ENCODE measurements around the gene CLPTM1. TPM values are rescaled to one million over a fixed set of nuclear protein-coding genes. Genes with fewer than 3 reads are reported as not detected.

CLPTM1 gene
- polyA plus RNA-seq, 1 of the 3 experiments (the other 2 are of a cell fraction), result 86.5 TPM

- no peak overlapping the region for H3K4me2 ChIP-seq
- TF ChIP-seq FOXJ3 (CRISPR knock-in tag; IDR thresholded peaks at IDR 0.05), result no peak
- TF ChIP-seq FOXM1 (IDR thresholded peaks at IDR 0.05; ENCODE audit: low read depth), result no peak
- no peak for TF ChIP-seq MEF2A (IDR thresholded peaks at IDR 0.05; ENCODE audit: borderline replicate concordance, low read depth)
- TF ChIP-seq TEAD4 (IDR thresholded peaks at IDR 0.05; ENCODE audit: borderline replicate concordance, insufficient read depth), result no peak
- no peak for TF ChIP-seq FOSL2 (IDR thresholded peaks at IDR 0.05; ENCODE audit: borderline replicate concordance, low read depth)
- TF ChIP-seq RFX5 (IDR thresholded peaks at IDR 0.05; ENCODE audit: low read length), result no peak
- TF ChIP-seq CHD2 (IDR thresholded peaks at IDR 0.05; ENCODE audit: low read length, partially characterized antibody), result no peak
- no peak for TF ChIP-seq SIN3A (IDR thresholded peaks at IDR 0.05; ENCODE audit: borderline replicate concordance, low read depth, low read length)
- TF ChIP-seq TAF1 (IDR thresholded peaks at IDR 0.05; ENCODE audit: borderline replicate concordance, low read depth, low read length), result no peak
- TF ChIP-seq REST (IDR thresholded peaks at IDR 0.05; ENCODE audit: low read depth, low read length), result no peak
- TF ChIP-seq POLR2AphosphoS5 (IDR thresholded peaks at IDR 0.05; ENCODE audit: low read depth, low read length), result no peak
- TF ChIP-seq EZH2phosphoT487 (IDR thresholded peaks at IDR 0.05; ENCODE audit: borderline replicate concordance, low read depth), result no peak
- no peak for TF ChIP-seq JUND (IDR thresholded peaks at IDR 0.05)
- no peak for TF ChIP-seq GATA2 (CRISPR knock-in tag; IDR thresholded peaks at IDR 0.05)
- no peaks in the 10 kb centered on the region for H3K27me3 ChIP-seq (ENCODE audit: insufficient read depth)
- H3K9me2 ChIP-seq, result no peaks in the 10 kb centered on the region
- H2AFZ ChIP-seq (ENCODE audit: low read depth), result no peak overlapping the region
- H4K20me1 ChIP-seq (ENCODE audit: insufficient read depth), result no peaks in the 10 kb centered on the region
- ChIA-PET CTCF (interaction anchor here (2.6 kb wide), 1 partner anchor 13 kb away, joined by 13 read pairs; no protein-coding TSS in a partner anchor), POLR2A (no interaction called here)
- H3K9me3 ChIP-seq, result no peaks in the 10 kb centered on the region
- peaks cover 0 to 5% of the 10 kb centered on the region in 2 experiments; a peak in 1 of 4 replicates for H3K4me1 ChIP-seq (ENCODE audit: control insufficient read depth in 1 of 2, insufficient read depth in 2 of 2, low read depth in 1 of 2, low read length in 1 of 2)
- 95% methylated on average over 4 of the region's 4 CpGs for WGBS (ENCODE audit: low lambda C conversion rate)
- DNase-seq, result no peak
- no peak overlapping the region for H3K4me3 ChIP-seq (ENCODE audit: low read depth in 2 of 2, low read length in 1 of 2)
- peaks cover 8% of the 10 kb centered on the region; the same call in 1 of the 2 replicates for H3K79me2 ChIP-seq (ENCODE audit: insufficient read depth)
- no peak overlapping the region for H3K9ac ChIP-seq
- H3K27ac ChIP-seq (ENCODE audit: low read depth in 2 of 2, low read length in 1 of 2), result no peak overlapping the region
- peaks cover 3% of the 10 kb centered on the region for H3F3A ChIP-seq (replicated peaks; ENCODE audit: insufficient read depth)
- peaks cover 0 to 6% of the 10 kb centered on the region in 2 experiments for H3K36me3 ChIP-seq (replicated peaks in 1 of 2; ENCODE audit: control insufficient read depth in 1 of 2, insufficient read depth in 2 of 2, low read length in 1 of 2)
These were observed 48.3 kb downstream of the CLPTM1 start for GRCh38 chr19:45003485-45003884.

- no peak overlapping the region for H3K9ac ChIP-seq
- no peak overlapping the region for H3K27ac ChIP-seq (ENCODE audit: low read depth in 2 of 2, low read length in 1 of 2)
- H3K27me3 ChIP-seq (ENCODE audit: insufficient read depth), result no peaks in the 10 kb centered on the region
- no peaks in the 10 kb centered on the region for H3K9me3 ChIP-seq
- no peaks in the 10 kb centered on the region for H4K20me1 ChIP-seq (ENCODE audit: insufficient read depth)
- POLR2A ChIA-PET, result no interaction called here
- peaks cover 0 to 6% of the 10 kb centered on the region in 2 experiments for H3K36me3 ChIP-seq (replicated peaks in 1 of 2; ENCODE audit: control insufficient read depth in 1 of 2, insufficient read depth in 2 of 2, low read length in 1 of 2)
- no peaks in the 10 kb centered on the region for H3K9me2 ChIP-seq
- no peak overlapping the region for H2AFZ ChIP-seq (ENCODE audit: low read depth)
- 97% methylated on average over 9 of the region's 9 CpGs for WGBS (ENCODE audit: low lambda C conversion rate)
- no peak overlapping the region for H3K4me3 ChIP-seq (ENCODE audit: low read depth in 2 of 2, low read length in 1 of 2)
- peaks cover 8% of the 10 kb centered on the region; the same call in 1 of the 2 replicates for H3K79me2 ChIP-seq (ENCODE audit: insufficient read depth)
- CTCF ChIA-PET, result no interaction called here
- no peaks in the 10 kb centered on the region for H3F3A ChIP-seq (replicated peaks; ENCODE audit: insufficient read depth)
- H3K4me1 ChIP-seq (ENCODE audit: control insufficient read depth in 1 of 2, insufficient read depth in 2 of 2, low read depth in 1 of 2, low read length in 1 of 2), result peaks cover 0 to 3% of the 10 kb centered on the region in 2 experiments; a peak in 1 of 4 replicates
- DNase-seq, result no peak
- H3K4me2 ChIP-seq, result no peak overlapping the region
- TF ChIP-seq, protein P1, sequence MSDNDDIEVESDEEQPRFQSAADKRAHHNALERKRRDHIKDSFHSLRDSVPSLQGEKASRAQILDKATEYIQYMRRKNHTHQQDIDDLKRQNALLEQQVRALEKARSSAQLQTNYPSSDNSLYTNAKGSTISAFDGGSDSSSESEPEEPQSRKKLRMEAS (IDR thresholded peaks at IDR 0.05; ENCODE audit: low read depth), result no peak
- TF ChIP-seq CHD2 (IDR thresholded peaks at IDR 0.05; ENCODE audit: low read length, partially characterized antibody), result no peak
- TF ChIP-seq, protein P2, sequence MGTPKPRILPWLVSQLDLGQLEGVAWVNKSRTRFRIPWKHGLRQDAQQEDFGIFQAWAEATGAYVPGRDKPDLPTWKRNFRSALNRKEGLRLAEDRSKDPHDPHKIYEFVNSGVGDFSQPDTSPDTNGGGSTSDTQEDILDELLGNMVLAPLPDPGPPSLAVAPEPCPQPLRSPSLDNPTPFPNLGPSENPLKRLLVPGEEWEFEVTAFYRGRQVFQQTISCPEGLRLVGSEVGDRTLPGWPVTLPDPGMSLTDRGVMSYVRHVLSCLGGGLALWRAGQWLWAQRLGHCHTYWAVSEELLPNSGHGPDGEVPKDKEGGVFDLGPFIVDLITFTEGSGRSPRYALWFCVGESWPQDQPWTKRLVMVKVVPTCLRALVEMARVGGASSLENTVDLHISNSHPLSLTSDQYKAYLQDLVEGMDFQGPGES (IDR thresholded peaks at IDR 0.05; ENCODE audit: low read depth, low read length), result no peak
- no peak for TF ChIP-seq FOXM1 (IDR thresholded peaks at IDR 0.05; ENCODE audit: low read depth)
- no peak for TF ChIP-seq YY1 (IDR thresholded peaks at IDR 0.05; ENCODE audit: low read depth)
- TF ChIP-seq EP300 (IDR thresholded peaks at IDR 0.05; ENCODE audit: borderline replicate concordance in 1 of 2, low read depth in 1 of 2, low read length in 1 of 2), result no peak
- TF ChIP-seq SIN3A (IDR thresholded peaks at IDR 0.05; ENCODE audit: borderline replicate concordance, low read depth, low read length), result no peak
- no peak for TF ChIP-seq RAD21 (IDR thresholded peaks at IDR 0.05; ENCODE audit: low read length)
- no peak for TF ChIP-seq MEF2A (IDR thresholded peaks at IDR 0.05; ENCODE audit: borderline replicate concordance, low read depth)
- TF ChIP-seq USF2 (IDR thresholded peaks at IDR 0.05; ENCODE audit: borderline replicate concordance, low read depth, low read length), result no peak
- TF ChIP-seq JUND (IDR thresholded peaks at IDR 0.05), result no peak
- no peak for TF ChIP-seq FOSL2 (IDR thresholded peaks at IDR 0.05; ENCODE audit: borderline replicate concordance, low read depth)
These were observed 50.6 kb downstream of the CLPTM1 start for GRCh38 chr19:45005787-45006186.

Data from SK-N-SH (cell line).